GM12873 (cell line): Measurements from ENCODE around the gene CPA2.

Experiments used
- TF ChIP-seq, protein P1 (sequence below): IDR thresholded peaks from 2 replicates; pipeline ENCODE4 v1.5.1; 2012; ENCODE audit warnings: low read depth, mild to moderate bottlenecking, moderate library complexity, low read length, control low read depth; ENCODE audit not compliant: insufficient read depth; ENCODE audit errors: missing control alignments

CPA2 gene

DNA sequence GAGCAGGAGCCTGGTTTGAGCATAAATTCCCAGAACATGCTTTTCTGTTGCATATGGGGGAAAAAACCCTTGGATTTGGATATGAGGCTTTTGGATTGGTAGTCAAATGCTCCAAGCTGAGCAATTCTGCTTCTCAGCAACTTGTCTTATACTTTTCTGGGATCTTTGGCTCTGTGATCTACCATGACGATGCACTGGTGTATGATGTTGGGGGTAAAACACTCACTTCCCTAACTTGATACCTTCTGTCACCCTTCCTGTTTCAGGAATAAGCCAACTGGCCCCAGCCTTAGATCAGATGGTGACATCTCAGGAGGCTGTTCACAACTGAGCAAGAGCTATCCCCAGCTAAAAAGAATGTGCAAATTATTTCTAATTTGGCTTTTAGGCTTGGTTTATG, 13.2 kb downstream of the CPA2 start:
- TF ChIP-seq, protein P1, sequence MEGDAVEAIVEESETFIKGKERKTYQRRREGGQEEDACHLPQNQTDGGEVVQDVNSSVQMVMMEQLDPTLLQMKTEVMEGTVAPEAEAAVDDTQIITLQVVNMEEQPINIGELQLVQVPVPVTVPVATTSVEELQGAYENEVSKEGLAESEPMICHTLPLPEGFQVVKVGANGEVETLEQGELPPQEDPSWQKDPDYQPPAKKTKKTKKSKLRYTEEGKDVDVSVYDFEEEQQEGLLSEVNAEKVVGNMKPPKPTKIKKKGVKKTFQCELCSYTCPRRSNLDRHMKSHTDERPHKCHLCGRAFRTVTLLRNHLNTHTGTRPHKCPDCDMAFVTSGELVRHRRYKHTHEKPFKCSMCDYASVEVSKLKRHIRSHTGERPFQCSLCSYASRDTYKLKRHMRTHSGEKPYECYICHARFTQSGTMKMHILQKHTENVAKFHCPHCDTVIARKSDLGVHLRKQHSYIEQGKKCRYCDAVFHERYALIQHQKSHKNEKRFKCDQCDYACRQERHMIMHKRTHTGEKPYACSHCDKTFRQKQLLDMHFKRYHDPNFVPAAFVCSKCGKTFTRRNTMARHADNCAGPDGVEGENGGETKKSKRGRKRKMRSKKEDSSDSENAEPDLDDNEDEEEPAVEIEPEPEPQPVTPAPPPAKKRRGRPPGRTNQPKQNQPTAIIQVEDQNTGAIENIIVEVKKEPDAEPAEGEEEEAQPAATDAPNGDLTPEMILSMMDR = no peak

DNA sequence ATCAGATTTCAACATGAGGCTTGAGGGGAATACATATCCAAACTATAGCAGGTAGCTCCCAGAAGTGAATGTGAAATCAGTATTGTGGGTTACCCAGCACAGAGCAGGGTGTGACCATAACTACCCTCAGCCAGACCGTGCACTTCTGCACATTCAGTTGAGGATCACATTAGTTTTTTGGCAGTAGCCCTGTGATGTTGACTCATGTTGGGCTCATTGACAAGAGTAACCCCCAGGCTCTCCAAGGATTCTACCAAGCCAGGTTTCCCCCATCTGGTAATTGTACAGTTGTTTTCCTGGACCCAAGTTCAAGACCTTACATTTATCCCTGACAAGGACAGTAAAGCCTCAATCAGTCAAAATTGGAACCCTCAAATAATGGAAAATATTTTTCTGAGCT, 14.6 kb downstream of the CPA2 start:
- TF ChIP-seq, protein P1 = no peak

DNA sequence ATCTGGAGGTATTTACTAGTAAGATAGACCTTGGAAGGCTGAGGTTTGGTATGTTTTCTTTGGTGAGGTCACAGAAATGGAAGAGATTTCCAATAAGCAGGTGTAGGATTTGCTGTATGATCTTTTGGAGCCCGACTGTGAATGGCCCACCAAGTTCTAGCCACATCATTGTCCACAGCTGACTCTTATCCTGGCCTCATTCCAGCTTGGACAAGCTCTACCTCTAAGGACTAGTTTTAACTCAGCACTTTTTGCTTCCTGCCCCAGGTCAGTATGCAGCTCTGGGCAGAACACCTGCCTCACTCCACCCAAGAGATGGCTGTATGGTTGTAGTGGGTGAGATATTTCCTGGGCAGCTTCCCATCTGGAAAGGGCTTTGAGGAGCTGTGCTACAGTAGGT, 20.2 kb downstream of the CPA2 start:
- TF ChIP-seq, protein P1 = no peak

DNA sequence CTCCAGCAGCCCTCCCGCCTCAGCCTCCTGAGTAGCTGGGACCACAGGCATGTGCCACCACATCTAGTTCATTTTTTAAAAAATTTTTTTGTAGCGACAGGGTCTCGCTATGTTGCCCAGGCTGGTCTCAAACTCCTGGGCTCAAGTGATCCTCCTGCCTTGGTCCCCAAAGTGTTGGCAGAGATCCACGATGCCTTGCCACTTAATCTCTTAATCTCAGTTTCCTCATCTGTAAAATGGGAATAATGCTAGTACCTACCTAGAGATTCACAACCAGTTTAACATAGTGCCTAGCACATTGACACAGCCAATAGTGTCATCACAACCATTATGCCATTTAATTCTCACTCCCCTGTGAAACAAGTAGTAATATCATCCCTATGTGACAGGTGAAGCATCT, 21.5 kb downstream of the CPA2 start:
- TF ChIP-seq, protein P1 = no peak

DNA sequence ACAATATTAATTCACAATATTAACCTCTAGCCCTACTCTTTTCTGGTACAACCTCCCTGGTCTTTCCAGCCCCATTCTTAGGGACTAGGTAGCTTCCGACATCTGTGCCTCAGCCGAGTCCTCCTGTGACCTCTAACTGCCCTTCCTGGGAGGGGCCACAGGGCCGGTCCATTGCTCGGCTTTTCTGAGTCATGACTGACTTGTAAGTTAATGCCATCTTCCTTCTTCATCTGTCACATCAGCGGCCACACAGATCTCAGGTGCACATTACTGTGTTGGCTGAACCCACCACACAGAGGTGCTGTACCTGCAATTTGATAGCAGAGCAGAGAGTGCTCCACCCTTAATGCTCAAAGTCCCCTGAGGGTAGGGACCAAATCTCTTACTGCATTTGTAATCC, 22.2 kb downstream of the CPA2 start:
- TF ChIP-seq, protein P1 = no peak

DNA sequence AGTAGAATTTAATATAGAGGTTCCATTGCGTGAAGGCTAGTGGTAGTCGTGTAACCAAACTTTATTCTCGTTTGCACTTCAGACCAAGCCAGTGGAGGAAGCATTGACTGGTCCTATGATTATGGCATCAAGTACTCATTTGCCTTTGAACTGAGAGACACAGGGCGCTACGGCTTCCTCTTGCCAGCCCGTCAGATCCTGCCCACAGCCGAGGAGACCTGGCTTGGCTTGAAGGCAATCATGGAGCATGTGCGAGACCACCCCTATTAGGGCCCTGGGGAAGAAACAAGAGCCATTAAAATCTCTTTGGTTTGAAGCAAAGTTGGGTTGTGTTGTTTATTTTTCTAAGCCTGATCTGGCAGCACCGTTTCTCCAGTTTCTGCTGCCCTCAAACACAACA, 22.8 kb downstream of the CPA2 start:
- TF ChIP-seq, protein P1 = no peak

DNA sequence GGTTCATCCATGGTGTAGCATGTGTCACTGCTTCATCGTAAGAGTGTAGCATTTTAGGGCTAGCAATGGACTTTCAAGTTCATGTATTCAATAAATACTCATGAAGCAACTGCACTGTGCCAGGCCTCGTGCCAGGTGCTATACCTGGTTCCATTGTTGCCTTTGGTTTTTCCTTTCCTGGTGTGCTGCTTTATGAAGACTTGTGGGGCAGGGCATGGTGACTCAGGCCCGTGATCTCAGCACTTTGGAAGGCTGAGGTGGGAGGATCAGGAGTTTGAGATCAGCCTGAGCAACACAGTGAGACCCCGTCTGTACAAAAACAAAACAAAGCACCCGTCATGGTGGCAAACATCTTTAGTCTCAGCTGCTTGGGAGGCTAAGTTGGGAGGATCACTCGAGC, 24.1 kb downstream of the CPA2 start:
- TF ChIP-seq, protein P1 = no peak
